Breast epithelium (tissue), 3 donors: ENCODE measurements around the gene PIK3C2G.

Source experiments
- CTCF ChIP-seq, 3 donors: fragments of 450-650 bp; IDR thresholded peaks; one replicate each; pipeline ENCODE4 v1.5.1; 2016 to 2017; ENCODE audit warnings: antibody characterized with exemption in 3 of 3, mild to moderate bottlenecking in 3 of 3, moderate library complexity in 3 of 3
- POLR2A ChIP-seq: fragments of 450-650 bp; IDR thresholded peaks from one replicate; pipeline ENCODE4 v1.6.1; 2016; ENCODE audit warnings: antibody characterized with exemption, mild to moderate bottlenecking, moderate library complexity

GRCh38 chr12:18296201-18296908 lies 35.0 kb downstream of the PIK3C2G start:
- no peak for TF ChIP-seq CTCF (IDR thresholded peaks at IDR 0.05)
- no peak for TF ChIP-seq POLR2A
